DMS79 (cell line): ENCODE measurements around the gene KRT79.

Experiments used
- DNase-seq: peaks from one replicate; lab custom pipeline; 2025; lab: John Stamatoyannopoulos, UW

The KRT79 gene

DNA sequence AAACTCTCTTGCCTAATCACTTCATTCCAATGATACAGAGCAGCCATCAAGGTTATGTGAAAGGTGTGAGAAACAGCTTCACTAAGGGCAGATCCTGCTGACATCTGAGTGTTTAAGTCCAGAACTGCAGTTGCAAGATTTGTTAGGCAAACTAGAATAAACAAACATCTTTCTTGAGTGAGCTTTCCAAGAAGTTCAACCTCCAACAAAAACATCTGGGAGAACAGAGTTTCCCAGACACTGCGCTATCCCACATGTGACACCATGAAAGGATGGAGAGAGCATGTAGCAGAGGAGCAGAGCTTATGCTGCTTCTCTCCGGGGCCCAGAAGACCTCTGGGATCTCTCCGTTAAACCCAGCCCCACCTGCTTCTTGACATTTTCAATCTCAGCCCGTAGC lies 62.6 kb downstream of the KRT79 start:
- DNase-seq: no peak
